Spleen (tissue), 11 donors: ENCODE measurements around the gene PA2G4. TPM values are rescaled to one million over a fixed set of nuclear protein-coding genes. Genes with fewer than 3 reads are reported as not detected.

Experiments
- DNase-seq: peaks from one replicate; pipeline ENCODE4 v3.0.0-alpha.2; 2020
- H3K27ac ChIP-seq, 8 donors: fragments of 200-600 bp; sonication (generic) in 7 of 8; 1 replicate in 4 of 8; 2 replicates in 4 of 8; pipeline versions ENCODE4 v1.5.0 to v1.8.0; 2016 to 2021; ENCODE audit warnings: inconsistent platforms in 4 of 8, mild to moderate bottlenecking in 4 of 8, moderate library complexity in 1 of 8
- H3K27me3 ChIP-seq, 7 donors: fragments of 200-600 bp; sonication (generic) in 6 of 7; replicated peaks in 1 of 7; 1 replicate in 4 of 7; 2 replicates in 3 of 7; pipeline versions ENCODE4 v1.5.0 to v1.8.0; 2016 to 2021; ENCODE audit warnings: inconsistent platforms in 3 of 7, mild to moderate bottlenecking in 1 of 7
- H3K36me3 ChIP-seq, 6 donors: fragments of 200-600 bp; sonication (generic) in 5 of 6; 1 replicate in 4 of 6; 2 replicates in 2 of 6; pipeline versions ENCODE4 v1.5.0 to v1.8.0; 2016 to 2021; ENCODE audit warnings: inconsistent platforms in 2 of 6
- H3K4me1 ChIP-seq, 6 donors: fragments of 200-600 bp; sonication (generic) in 5 of 6; 1 replicate in 3 of 6; 2 replicates in 3 of 6; pipeline versions ENCODE4 v1.5.0 to v1.8.0; 2016 to 2021; ENCODE audit warnings: inconsistent platforms in 3 of 6
- H3K4me3 ChIP-seq, 8 donors: fragments of 200-600 bp; sonication (generic) in 7 of 8; 1 replicate in 4 of 8; 2 replicates in 4 of 8; pipeline versions ENCODE4 v1.5.0 to v1.8.0; 2016 to 2021; ENCODE audit warnings: inconsistent platforms in 4 of 8, mild to moderate bottlenecking in 4 of 8, moderate library complexity in 2 of 8
- H3K9me3 ChIP-seq, 8 donors: fragments of 200-600 bp; sonication (generic) in 7 of 8; 1 replicate in 4 of 8; 2 replicates in 4 of 8; pipeline versions ENCODE4 v1.5.0 to v1.8.0; 2016 to 2021; ENCODE audit warnings: inconsistent platforms in 4 of 8
- CTCF ChIP-seq, 11 experiments: fragments of 200-600 bp in 7 of 11; fragments of 450-650 bp in 4 of 11; sonication (generic) in 4 of 11; IDR thresholded peaks in 8 of 11; conservative IDR thresholded peaks in 3 of 11; 1 replicate in 7 of 11; 2 replicates in 4 of 11; pipeline versions ENCODE4 v1.4.0 to v1.8.0; 2016 to 2021; ENCODE audit warnings: antibody characterized with exemption in 11 of 11, inconsistent platforms in 4 of 11, mild to moderate bottlenecking in 1 of 11
- POLR2A ChIP-seq, 3 donors: fragments of 450-650 bp; IDR thresholded peaks; one replicate each; pipeline ENCODE4 v1.5.1; 2017; ENCODE audit warnings: antibody characterized with exemption in 3 of 3, mild to moderate bottlenecking in 1 of 3
- POLR2AphosphoS5 ChIP-seq, 3 donors: sonication (generic); formaldehyde crosslinking; IDR thresholded peaks; one replicate each; pipeline ENCODE4 v1.5.1; 2017; ENCODE audit warnings: antibody characterized with exemption in 3 of 3
- WGBS, 5 donors: extraction: QIAGEN DNeasy Blood & Tissue Kit in 3 of 5; methylation state at CpG; one replicate each; pipeline versions ENCODE4 v1.1.5 to v1.1.7; 2013 to 2018; 5-methylcytosine and 5-hydroxymethylcytosine counted together
- intact Hi-C: fragments of 100-400 bp; cut with DNase I; formaldehyde crosslinking; loops from one replicate; pipeline ENCODE4 v1.15.0; 2023; ENCODE audit warnings: low total_unique reads
- polyA plus RNA-seq, 3 donors: library from polyadenylated mRNA; stranded (reverse); fragments of 200-250 nt; gene quantifications; one replicate each; pipeline ENCODE4 v1.2.1, GENCODE V29; 2013
- total RNA-seq, 7 donors: library from RNA; depleted of rRNA in 3 of 7; stranded (reverse); fragments of >200 nt in 3 of 7; fragmentation: NEBNext Ultra II Directional in 4 of 7; extraction: Animal tissue kit (Norgen Biotek cat#: 25700) in 4 of 7; gene quantifications; one replicate each; pipeline versions ENCODE4 v1.1.0 to v1.2.1, GENCODE V29; 2016 to 2021
- donor health status: healthy with polysubstance abuse.
- donor health status: DM: no; HTN: no; CAD: no; lungs with moderate emphysema.
- donor health status: DM: no; HTN: no; CAD: no.
- donor health status: Bipolar disorder and iron deficiency.
- donor health status: healthy.
- donor health status: DM: no; HTN: no; CAD: no.
- donor health status: DM: yes; HTN: yes; CAD: no.

The PA2G4 gene
- total and polyA plus RNA-seq, 10 donors: 52.8 to 92.8 (median 73.4) TPM

DNA sequence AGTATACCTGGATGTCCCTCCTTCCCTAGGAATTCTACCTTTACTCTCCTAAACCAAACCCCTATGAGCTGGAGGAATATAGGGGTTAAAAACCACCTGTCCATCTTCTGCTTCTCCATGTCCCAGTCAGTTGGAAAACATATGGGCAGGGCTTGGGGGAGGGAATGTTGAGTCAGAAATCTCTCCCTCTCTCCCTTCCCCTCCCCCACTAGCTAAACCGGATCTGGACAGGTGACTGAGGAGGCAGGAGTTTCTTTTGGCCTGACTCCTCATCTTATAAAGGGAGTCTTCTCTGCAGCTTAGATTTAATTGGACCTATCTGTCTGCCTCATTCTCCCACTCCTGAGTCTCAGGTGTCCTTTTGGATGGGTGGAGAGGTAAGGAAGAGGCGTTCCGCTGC lies 18.3 kb upstream of the PA2G4 start:
- Histone ChIP-seq H3K9me3 (no peaks in the 10 kb centered on the region), H3K36me3 (no peaks in the 10 kb centered on the region), H3K4me1 (no peaks in the 10 kb centered on the region), H3K4me3 (no peak overlapping the region), H3K27me3 (peaks cover 0 to 20% (median 1%) of the 10 kb centered on the region in 7 donors), H3K27ac (no peak overlapping the region)
- no peak for DNase-seq
- 88 to 100% (median 96%) methylated on average over 3 of the region's 3 CpGs for WGBS, 5 donors
- intact Hi-C loops: no loop called here
- TF ChIP-seq POLR2A (IDR thresholded peaks at IDR 0.05): no peak
- TF ChIP-seq POLR2AphosphoS5 (IDR thresholded peaks at IDR 0.05): no peak
- no peak for TF ChIP-seq CTCF (IDR thresholded peaks at IDR 0.05 in 8 of 11, conservative IDR thresholded peaks at IDR 0.05 in 3 of 11)

DNA sequence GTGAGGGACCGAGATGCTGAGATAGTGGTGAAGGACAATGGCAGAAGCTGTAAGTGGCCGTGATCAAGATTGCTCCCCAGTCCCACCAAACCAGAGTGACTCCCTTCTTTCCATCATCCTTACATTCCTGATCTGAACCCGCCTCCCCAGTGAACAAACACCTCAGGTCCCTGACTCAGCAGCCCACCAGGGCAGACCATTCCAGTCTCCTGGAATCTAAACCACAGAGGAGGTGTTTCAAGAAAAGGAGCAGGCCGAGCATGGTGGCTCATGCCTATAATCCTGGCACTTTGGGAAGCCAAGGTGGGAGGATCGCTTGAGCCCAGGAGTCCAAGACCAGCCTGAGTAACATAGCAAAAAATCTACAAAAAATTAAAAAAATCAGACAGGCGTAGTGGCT lies 17.8 kb upstream of the PA2G4 start:
- no peak for DNase-seq
- WGBS, 5 donors: 83 to 92% (median 87%) methylated on average over 5 to 6 of the region's 6 CpGs
- Histone ChIP-seq H3K9me3 (no peaks in the 10 kb centered on the region), H3K36me3 (no peaks in the 10 kb centered on the region), H3K27me3 (peaks cover 0 to 15% (median 0%) of the 10 kb centered on the region in 7 donors), H3K4me1 (no peaks in the 10 kb centered on the region), H3K4me3 (no peak overlapping the region), H3K27ac (no peak overlapping the region)
- TF ChIP-seq POLR2A (IDR thresholded peaks at IDR 0.05) (no peak), POLR2AphosphoS5 (IDR thresholded peaks at IDR 0.05) (no peak), CTCF (IDR thresholded peaks at IDR 0.05 in 8 of 11, conservative IDR thresholded peaks at IDR 0.05 in 3 of 11) (no peak)
- intact Hi-C loops: no loop called here

DNA sequence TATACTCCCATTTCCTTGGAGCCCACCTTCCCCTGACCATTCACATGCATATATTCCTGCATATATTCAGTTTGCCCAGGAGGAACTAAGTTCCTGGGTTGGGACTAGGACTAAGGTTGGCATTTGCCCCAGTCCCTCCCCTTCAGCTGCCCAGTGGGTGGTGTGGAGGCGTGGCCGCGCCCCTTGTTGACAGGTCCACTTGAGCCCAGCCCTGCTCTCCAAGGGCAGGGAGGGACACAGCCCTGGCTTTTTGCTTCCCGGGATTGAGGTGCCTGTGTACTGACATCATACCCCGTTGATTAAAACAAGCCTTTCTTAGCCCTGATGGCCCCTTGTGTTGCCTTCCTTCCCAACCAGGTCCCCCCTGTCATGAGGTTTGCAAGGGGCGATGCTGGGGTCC lies 17.1 kb upstream of the PA2G4 start:
- TF ChIP-seq POLR2AphosphoS5 (IDR thresholded peaks at IDR 0.05) (peak in 1 of 3 donors; percentile 17), POLR2A (IDR thresholded peaks at IDR 0.05) (no peak), CTCF (IDR thresholded peaks at IDR 0.05 in 8 of 11, conservative IDR thresholded peaks at IDR 0.05 in 3 of 11) (no peak)
- H3K4me1 ChIP-seq: no peaks in the 10 kb centered on the region
- H3K36me3 ChIP-seq: no peaks in the 10 kb centered on the region
- no peaks in the 10 kb centered on the region for H3K9me3 ChIP-seq
- H3K27me3 ChIP-seq: peaks cover 0 to 9% (median 0%) of the 10 kb centered on the region in 7 donors
- H3K4me3 ChIP-seq: no peak overlapping the region
- no peak overlapping the region for H3K27ac ChIP-seq
- whole genome bisulfite sequencing, 5 donors: 63 to 91% (median 86%) methylated on average over 6 of the region's 6 CpGs
- intact Hi-C loops: no loop called here
- no peak for DNase-seq

DNA sequence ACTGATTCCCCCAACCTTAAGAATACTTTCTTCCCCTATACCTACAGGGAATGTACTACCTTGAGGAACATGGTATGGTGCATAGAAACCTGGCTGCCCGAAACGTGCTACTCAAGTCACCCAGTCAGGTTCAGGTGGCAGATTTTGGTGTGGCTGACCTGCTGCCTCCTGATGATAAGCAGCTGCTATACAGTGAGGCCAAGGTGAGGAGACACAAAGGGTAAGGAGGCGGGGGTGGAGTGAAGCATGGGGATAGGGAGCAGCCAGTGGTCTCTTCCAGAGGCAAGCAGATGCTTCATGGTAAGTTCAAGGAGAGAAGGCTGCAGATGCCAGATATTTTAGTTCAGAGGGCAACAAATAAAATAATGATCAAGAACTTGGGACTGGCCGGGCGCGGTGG lies 6.6 kb upstream of the PA2G4 start:
- Histone ChIP-seq H3K36me3 (no peaks in the 10 kb centered on the region), H3K27me3 (peaks cover 0 to 7% (median 0%) of the 10 kb centered on the region in 7 donors), H3K9me3 (no peaks in the 10 kb centered on the region), H3K4me3 (no peak overlapping the region), H3K27ac (no peak overlapping the region), H3K4me1 (peaks cover 0 to 12% (median 3%) of the 10 kb centered on the region in 6 donors)
- DNase-seq: no peak
- intact Hi-C loops: no loop called here
- 73 to 91% (median 87%) methylated on average over 6 of the region's 6 CpGs for WGBS, 5 donors
- TF ChIP-seq POLR2A (IDR thresholded peaks at IDR 0.05) (no peak), CTCF (IDR thresholded peaks at IDR 0.05 in 8 of 11, conservative IDR thresholded peaks at IDR 0.05 in 3 of 11) (no peak), POLR2AphosphoS5 (IDR thresholded peaks at IDR 0.05) (no peak)
